Right ventricle myocardium inferior (tissue), 1 donor: ENCODE data around the gene MSX1. TPM values are rescaled to one million over a fixed set of nuclear protein-coding genes. Genes with fewer than 3 reads are reported as not detected.

Experiments used
- ATAC-seq: fragments of 200-7000 bp; cut with Tn5 transposase; one replicate; pipeline ENCODE4 v1.9.1; 2020; ENCODE audit warnings: mild to moderate bottlenecking, moderate library complexity
- DNase-seq: peaks from one replicate; pipeline ENCODE4 v3.0.0; 2021; ENCODE audit errors: missing footprints
- intact Hi-C: fragments of 100-400 bp; cut with DNase I; formaldehyde crosslinking; loops from one replicate; pipeline ENCODE4 v1.11.0; 2022
- total RNA-seq: library from RNA; stranded (reverse); fragmentation: NEBNext Ultra II Directional; extraction: Animal tissue kit (Norgen Biotek cat#: 25700); gene quantifications from one replicate; pipeline ENCODE4 v1.2.1, GENCODE V29; 2021
- donor health status: DM: no; HTN: yes; CAD: no; lungs with severe emphysema.

The MSX1 gene
- total RNA-seq, 1 donor from 2014 or later = 2.7 TPM

- DNase-seq = no peak
Observed at GRCh38 chr4:4838936-4839810, 20.3 kb upstream of the MSX1 start.

GRCh38 chr4:4840351-4840750 lies 19.1 kb upstream of the MSX1 start:
- intact Hi-C loops = no loop called here
- no peak for ATAC-seq
- DNase-seq = no peak

More at GRCh38 chr4:4838936-4839810, 20.3 kb upstream of the MSX1 start:
- intact Hi-C loops = no loop called here
- ATAC-seq = no peak

- DNase-seq (no peak), ATAC-seq (no peak)
- intact Hi-C loops = no loop called here
Observed at GRCh38 chr4:4841156-4841555, 18.3 kb upstream of the MSX1 start.

GRCh38 chr4:4842476-4843441 lies 16.7 kb upstream of the MSX1 start:
- DNase-seq (no peak), ATAC-seq (no peak)
- intact Hi-C loops = no loop called here

GRCh38 chr4:4843635-4844291 lies 15.7 kb upstream of the MSX1 start:
- ATAC-seq (no peak), DNase-seq (no peak)
- intact Hi-C loops = no loop called here

- ATAC-seq (no peak), DNase-seq (no peak)
- intact Hi-C loops = no loop called here
Observed at GRCh38 chr4:4845027-4845426, 14.4 kb upstream of the MSX1 start.

GRCh38 chr4:4847011-4847410 lies 12.5 kb upstream of the MSX1 start:
- no peak for ATAC-seq
- intact Hi-C loops = no loop called here
- no peak for DNase-seq

GRCh38 chr4:4848540-4848939 lies 10.9 kb upstream of the MSX1 start:
- intact Hi-C loops = no loop called here
- no peak for DNase-seq
- no peak for ATAC-seq

GRCh38 chr4:4849106-4849505 lies 10.4 kb upstream of the MSX1 start:
- ATAC-seq (no peak), DNase-seq (no peak)
- intact Hi-C loops = no loop called here

GRCh38 chr4:4849524-4850193 lies 9.8 kb upstream of the MSX1 start:
- ATAC-seq (no peak), DNase-seq (no peak)
- intact Hi-C loops = no loop called here

GRCh38 chr4:4851081-4851480 lies 8.4 kb upstream of the MSX1 start:
- intact Hi-C loops = no loop called here
- ATAC-seq (no peak), DNase-seq (no peak)

GRCh38 chr4:4851906-4852305 lies 7.6 kb upstream of the MSX1 start:
- DNase-seq (no peak), ATAC-seq (no peak)
- intact Hi-C loops = no loop called here

GRCh38 chr4:4852591-4853362 lies 6.7 kb upstream of the MSX1 start:
- intact Hi-C loops = no loop called here
- ATAC-seq = no peak
- no peak for DNase-seq

GRCh38 chr4:4853371-4853823 lies 6.1 kb upstream of the MSX1 start:
- intact Hi-C loops = no loop called here
- ATAC-seq (no peak), DNase-seq (no peak)

GRCh38 chr4:4853921-4854648 lies 5.4 kb upstream of the MSX1 start:
- intact Hi-C loops = no loop called here
- DNase-seq (no peak), ATAC-seq (no peak)

GRCh38 chr4:4854649-4855295 lies 4.7 kb upstream of the MSX1 start:
- intact Hi-C loops = no loop called here
- DNase-seq (no peak), ATAC-seq (no peak)
